Activated T-cell treated with anti-CD3 and anti-CD28 coated beads for 4 hours (primary cell): ENCODE results near the gene SETD2.
"Not testable (repeated sequence)": the region's sequence is repeated elsewhere in the genome, so short reads cannot be mapped to it uniquely, and the experiment has no call there.

Experiments used
- DNase-seq: peaks from one replicate; pipeline ENCODE4 v3.0.0-alpha.2; 2020

Gene SETD2

GRCh38 chr3:47145272-47145671, 18.6 kb downstream of the SETD2 start:
- no peak for DNase-seq

DNA sequence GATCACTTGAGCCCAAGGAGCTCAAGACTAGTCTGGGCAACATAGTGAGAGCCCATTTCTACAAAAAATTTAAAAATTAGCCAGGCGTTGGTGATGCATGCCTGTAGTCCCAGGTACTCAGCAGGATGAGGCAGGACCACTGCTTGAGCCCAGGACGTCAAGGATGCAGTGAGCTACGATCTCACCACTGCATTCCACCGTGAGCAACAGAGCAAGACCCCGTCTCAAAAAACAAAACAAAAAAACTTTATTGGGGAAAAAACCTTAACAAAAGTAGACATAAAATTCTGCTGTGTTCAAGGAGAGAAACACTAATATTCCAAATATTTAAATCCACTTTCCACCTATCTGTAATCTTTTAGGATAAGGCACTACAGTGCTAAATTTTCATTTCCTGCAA, 20.8 kb downstream of the SETD2 start:
- DNase-seq: no peak

DNA sequence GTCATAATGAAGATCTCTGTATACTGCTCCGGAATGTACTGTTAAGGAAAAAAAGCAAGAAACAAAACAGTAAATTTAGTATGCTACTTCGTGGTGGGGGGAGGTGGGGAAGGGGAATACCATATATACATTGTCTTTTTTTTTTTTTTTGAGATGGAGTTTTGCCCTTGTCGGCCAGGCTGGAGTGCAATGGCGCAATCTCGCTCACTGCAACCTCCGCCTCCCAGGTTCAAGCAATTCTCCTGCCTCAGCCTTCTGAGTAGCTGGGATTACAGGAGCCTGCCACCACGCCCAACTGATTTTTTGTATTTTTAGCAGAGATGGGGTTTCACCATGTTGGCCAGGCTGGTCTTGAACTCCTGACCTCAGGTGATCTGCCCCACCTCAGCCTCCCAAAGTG, 21.4 kb downstream of the SETD2 start:
- DNase-seq: not testable (repeated sequence)

- DNase-seq: not testable (repeated sequence)
These were observed 22.9 kb downstream of the SETD2 start for GRCh38 chr3:47140973-47141461.

GRCh38 chr3:47140553-47140952, 23.4 kb downstream of the SETD2 start:
- not testable (repeated sequence) for DNase-seq

GRCh38 chr3:47134311-47134710, 29.6 kb downstream of the SETD2 start:
- no peak for DNase-seq

GRCh38 chr3:47133641-47134040, 30.3 kb downstream of the SETD2 start:
- no peak for DNase-seq

DNA sequence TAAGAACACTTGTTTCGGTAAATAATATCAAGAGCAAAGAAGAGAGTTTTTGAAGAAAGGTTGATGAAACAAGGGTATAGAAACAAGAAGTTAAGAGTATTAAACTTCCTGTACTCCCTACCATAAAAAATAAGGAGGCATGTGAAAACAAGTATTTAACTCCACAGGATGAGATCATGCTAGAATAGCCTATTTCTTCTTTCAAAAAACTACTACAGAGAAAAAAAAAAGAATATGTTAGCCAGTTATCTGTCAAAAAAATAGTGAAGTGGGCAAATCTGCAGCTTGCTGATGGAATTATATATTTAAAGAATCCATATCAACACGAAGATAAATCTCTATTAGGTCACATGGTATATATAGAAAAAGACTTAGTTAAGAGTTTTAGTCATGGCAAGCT, 33.4 kb downstream of the SETD2 start:
- no peak for DNase-seq

GRCh38 chr3:47128137-47128536, 35.8 kb downstream of the SETD2 start:
- no peak for DNase-seq

- no peak for DNase-seq
These were observed 40.1 kb downstream of the SETD2 start for GRCh38 chr3:47123857-47124256.

DNA sequence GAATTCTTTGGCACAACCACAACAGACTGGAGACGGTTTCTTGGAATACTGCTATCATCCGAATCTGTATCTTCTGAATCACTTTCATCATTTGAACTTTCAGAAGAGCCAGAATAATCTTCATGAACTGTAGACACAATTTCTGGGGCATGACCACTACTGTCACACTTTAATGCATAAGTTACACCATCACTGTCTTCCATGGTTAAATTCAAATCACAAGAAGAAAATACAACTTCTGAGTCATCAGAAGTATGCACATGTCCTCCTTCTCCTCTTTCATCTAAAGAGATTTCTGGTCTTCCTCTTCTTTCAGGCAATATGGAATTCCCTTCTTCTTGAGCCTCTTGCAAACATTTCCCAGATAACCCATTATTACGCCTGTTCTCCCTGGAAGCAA, 42.5 kb downstream of the SETD2 start:
- DNase-seq: no peak

GRCh38 chr3:47120138-47120537, 43.8 kb downstream of the SETD2 start:
- DNase-seq: no peak

DNA sequence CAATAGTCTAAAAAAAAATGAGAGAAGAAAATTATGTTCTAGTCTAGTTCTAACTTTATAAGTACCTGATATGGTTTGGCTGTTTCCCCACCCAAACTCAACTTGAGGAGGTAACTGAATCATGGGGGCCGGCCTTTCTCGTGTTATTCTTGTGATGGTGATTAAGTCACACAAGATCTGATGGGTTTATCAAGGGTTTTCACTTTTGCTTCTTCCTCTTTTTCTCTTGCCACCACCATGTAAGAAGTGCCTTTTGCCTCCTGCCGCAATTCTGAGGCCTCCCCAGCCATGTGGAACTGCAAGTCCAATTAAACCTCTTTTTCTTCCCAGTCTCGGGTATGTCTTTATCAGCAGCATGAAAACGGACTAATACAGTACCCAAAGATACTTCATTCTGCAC, 44.5 kb downstream of the SETD2 start:
- not testable (repeated sequence) for DNase-seq

GRCh38 chr3:47117807-47118364, 46.0 kb downstream of the SETD2 start:
- no peak for DNase-seq

- not testable (repeated sequence) for DNase-seq
These were observed 48.4 kb downstream of the SETD2 start for GRCh38 chr3:47115524-47115923.

DNA sequence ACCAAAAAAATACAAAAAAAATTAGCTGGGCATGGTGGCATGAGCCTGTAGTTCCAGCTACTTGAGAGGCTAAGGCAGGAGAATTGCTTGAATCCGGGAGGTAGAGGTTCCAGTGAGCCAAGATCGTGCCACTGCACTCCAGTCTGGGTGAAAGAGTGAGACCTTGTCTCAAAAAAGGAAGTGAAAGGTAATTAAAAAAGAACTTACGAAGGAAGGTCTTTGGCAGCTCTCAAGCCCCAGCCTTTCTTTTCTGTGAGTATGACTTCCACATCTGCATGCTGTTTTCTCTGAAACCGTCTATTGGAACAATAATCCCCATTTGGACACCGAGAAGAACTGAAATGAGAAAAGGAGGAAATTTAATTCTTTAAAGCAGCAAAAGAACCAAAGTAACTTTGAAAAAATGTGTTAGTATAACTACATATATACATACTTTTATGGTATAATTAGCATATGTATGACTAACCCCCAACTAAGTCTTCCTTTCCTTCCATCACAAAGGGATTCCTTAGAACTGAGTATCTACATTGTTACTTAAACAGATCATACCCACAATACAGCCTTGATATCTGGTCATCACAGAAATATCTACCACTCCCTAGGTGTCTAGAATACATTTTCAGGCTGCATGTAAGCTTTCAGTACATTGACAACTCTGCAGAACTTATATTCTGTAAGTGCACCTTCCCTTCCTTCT, 50.1 kb downstream of the SETD2 start:
- DNase-seq: no peak

DNA sequence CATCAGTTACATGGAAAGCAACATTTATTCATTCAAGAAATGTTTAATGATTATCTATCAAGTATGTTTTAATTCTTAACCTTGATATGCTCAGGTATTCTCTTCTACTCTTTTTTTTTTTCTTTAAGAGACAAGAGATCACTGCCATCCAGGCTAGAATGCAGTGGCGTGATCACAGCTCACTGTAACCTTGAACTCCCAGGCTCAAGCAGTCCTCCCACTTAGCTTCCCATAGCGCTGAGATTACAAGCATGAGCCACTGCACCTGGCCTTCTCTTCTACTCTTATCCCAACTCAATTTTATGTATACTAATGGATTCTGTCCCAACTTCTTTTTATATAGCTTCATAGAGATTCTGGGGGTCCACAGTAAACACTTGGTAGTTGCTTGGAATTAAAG, 50.9 kb downstream of the SETD2 start:
- DNase-seq: no peak

DNA sequence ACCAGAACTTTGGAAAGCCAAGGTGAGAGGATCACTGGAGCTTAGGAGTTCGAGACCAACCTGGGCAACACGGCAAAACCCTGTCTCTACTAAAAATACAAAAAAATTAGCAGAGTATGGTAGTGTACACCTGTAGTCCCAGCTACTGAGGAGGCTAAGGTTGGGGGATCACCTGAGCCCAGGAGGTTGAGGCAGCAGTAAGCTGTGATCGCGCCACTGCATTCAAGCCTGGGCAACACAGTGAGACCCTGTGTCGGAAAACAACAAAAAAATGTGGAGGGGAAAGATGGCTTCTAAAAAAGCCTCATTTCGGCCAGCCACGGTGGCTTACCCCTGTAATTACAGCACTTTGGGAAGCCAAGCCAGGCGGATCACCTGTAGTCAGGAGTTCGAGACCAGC, 54.5 kb downstream of the SETD2 start:
- no peak for DNase-seq

- no peak for DNase-seq
These were observed 55.4 kb downstream of the SETD2 start for GRCh38 chr3:47108546-47108945.

DNA sequence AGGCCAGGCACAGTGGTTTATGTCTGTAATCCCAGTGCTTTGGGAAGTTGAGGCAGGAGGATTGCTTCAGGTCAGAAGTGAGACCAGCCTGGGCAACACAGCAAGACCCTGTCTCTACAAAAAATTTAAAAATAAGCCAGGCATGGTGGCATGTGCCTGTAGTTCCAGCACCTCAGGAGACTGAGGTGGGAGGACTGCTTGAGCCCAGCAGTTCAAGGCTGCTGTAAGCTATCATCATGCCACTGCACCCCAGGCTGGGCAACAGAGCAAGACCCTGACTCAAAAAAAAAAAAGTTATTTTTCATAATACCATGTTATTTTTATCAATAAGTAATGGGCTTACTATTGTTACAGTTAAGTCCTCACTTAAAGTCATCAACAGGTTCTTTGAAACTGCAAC, 59.7 kb downstream of the SETD2 start:
- no peak for DNase-seq

DNA sequence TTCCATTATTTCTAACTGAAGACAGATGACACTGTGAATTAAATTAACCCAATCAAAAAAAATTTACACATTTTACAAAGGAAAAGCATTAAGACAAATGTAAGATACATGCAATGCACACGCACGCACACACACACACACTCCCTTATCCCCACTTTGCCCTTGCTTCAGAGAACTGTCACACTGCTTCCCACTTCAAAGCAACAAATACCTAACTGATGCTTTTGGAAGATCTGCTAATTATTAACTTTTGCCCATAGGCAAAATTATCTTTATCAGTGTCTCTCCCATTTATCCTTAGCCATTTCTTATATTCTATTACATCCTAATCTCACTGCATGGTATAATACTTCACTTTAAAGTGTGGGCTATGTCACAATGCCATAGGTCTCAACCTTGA, 60.3 kb downstream of the SETD2 start:
- no peak for DNase-seq

GRCh38 chr3:47102081-47102600, 61.8 kb downstream of the SETD2 start:
- DNase-seq: no peak

- DNase-seq: no peak
These were observed 65.0 kb downstream of the SETD2 start for GRCh38 chr3:47098910-47099309.

DNA sequence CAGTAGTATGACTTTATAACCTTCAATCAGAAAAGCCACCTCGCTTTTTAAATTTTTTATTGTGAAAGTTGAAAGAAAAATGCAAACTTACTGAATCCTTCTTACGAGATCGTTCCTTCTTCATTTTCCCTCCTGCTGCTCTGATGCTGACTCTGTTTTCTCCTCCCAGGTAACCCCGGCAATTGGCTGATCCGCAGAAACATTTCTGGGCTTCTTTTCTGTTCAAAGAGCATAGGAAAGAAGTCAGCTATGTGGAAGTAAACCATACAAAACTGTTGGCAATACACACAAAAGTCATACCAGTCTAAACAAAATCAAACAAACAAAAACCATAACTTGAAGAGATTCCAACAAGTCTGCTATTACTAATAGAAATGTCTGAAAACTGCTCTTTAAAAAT, 66.0 kb downstream of the SETD2 start:
- DNase-seq: no peak

GRCh38 chr3:47096959-47097358, 67.0 kb downstream of the SETD2 start:
- DNase-seq: no peak
